ENCODE measurements around the gene SLC13A3. TPM values are rescaled to one million over a fixed set of nuclear protein-coding genes. Genes with fewer than 3 reads are reported as not detected.

Gene SLC13A3
- total and polyA plus RNA-seq, 4 donors = 8.8 to 303 (median 51.6) TPM

- no peak overlapping the region for H3K27ac ChIP-seq (ENCODE audit: low read depth, low read length)
- no peak overlapping the region for H3K4me3 ChIP-seq (ENCODE audit: low read depth, low read length)
- no peaks in the 10 kb centered on the region for H3K27me3 ChIP-seq (ENCODE audit: control insufficient read depth, insufficient read depth, low read length)
- no peak for DNase-seq (ENCODE audit: low read depth in 4 of 6, low spot score in 6 of 6)
- H3K4me1 ChIP-seq (ENCODE audit: control insufficient read depth, insufficient read depth, low read length) = peaks cover 12% of the 10 kb centered on the region
- no peaks in the 10 kb centered on the region for H3K9me3 ChIP-seq (ENCODE audit: control insufficient read depth, insufficient read depth, low read length)
- 89% methylated on average over 1 of the region's 4 CpGs for WGBS (ENCODE audit: insufficient coverage)
- H3K36me3 ChIP-seq (ENCODE audit: control insufficient read depth, insufficient read depth, low read length) = no peaks in the 10 kb centered on the region
Observed at GRCh38 chr20:46646122-46646521, 5.1 kb downstream of the SLC13A3 start.

GRCh38 chr20:46644733-46645132, 6.5 kb downstream of the SLC13A3 start:
- no CpG with 5 or more reads among the region's 1 CpG for WGBS (ENCODE audit: insufficient coverage)
- Histone ChIP-seq H3K9me3 (ENCODE audit: control insufficient read depth, insufficient read depth, low read length) (no peaks in the 10 kb centered on the region), H3K4me1 (ENCODE audit: control insufficient read depth, insufficient read depth, low read length) (peaks cover 10% of the 10 kb centered on the region), H3K4me3 (ENCODE audit: low read depth, low read length) (no peak overlapping the region), H3K36me3 (ENCODE audit: control insufficient read depth, insufficient read depth, low read length) (no peaks in the 10 kb centered on the region), H3K27ac (ENCODE audit: low read depth, low read length) (no peak overlapping the region), H3K27me3 (ENCODE audit: control insufficient read depth, insufficient read depth, low read length) (no peaks in the 10 kb centered on the region)
- DNase-seq (ENCODE audit: low read depth in 4 of 6, low spot score in 6 of 6) = no peak

- Histone ChIP-seq H3K4me3 (ENCODE audit: low read depth, low read length) (no peak overlapping the region), H3K27me3 (ENCODE audit: control insufficient read depth, insufficient read depth, low read length) (no peaks in the 10 kb centered on the region), H3K36me3 (ENCODE audit: control insufficient read depth, insufficient read depth, low read length) (no peaks in the 10 kb centered on the region), H3K4me1 (ENCODE audit: control insufficient read depth, insufficient read depth, low read length) (peaks cover 10% of the 10 kb centered on the region), H3K27ac (ENCODE audit: low read depth, low read length) (no peak overlapping the region), H3K9me3 (ENCODE audit: control insufficient read depth, insufficient read depth, low read length) (no peaks in the 10 kb centered on the region)
- no peak for DNase-seq (ENCODE audit: low read depth in 4 of 6, low spot score in 6 of 6)
- no CpG with 5 or more reads among the region's 3 CpGs for WGBS (ENCODE audit: insufficient coverage)
Observed at GRCh38 chr20:46644160-46644559, 7.1 kb downstream of the SLC13A3 start.

- H3K9me3 ChIP-seq (ENCODE audit: control insufficient read depth, insufficient read depth, low read length) = no peaks in the 10 kb centered on the region
- H3K4me3 ChIP-seq (ENCODE audit: low read depth, low read length) = no peak overlapping the region
- H3K27me3 ChIP-seq (ENCODE audit: control insufficient read depth, insufficient read depth, low read length) = no peaks in the 10 kb centered on the region
- H3K36me3 ChIP-seq (ENCODE audit: control insufficient read depth, insufficient read depth, low read length) = no peaks in the 10 kb centered on the region
- no peak overlapping the region for H3K27ac ChIP-seq (ENCODE audit: low read depth, low read length)
- DNase-seq (ENCODE audit: low read depth in 4 of 6, low spot score in 6 of 6) = no peak
- peaks cover 13% of the 10 kb centered on the region for H3K4me1 ChIP-seq (ENCODE audit: control insufficient read depth, insufficient read depth, low read length)
- 82% methylated on average over 1 of the region's 5 CpGs for WGBS (ENCODE audit: insufficient coverage)
Observed at GRCh38 chr20:46642969-46643343, 8.3 kb downstream of the SLC13A3 start.

GRCh38 chr20:46642265-46642968, 8.8 kb downstream of the SLC13A3 start:
- Histone ChIP-seq H3K4me3 (ENCODE audit: low read depth, low read length) (no peak overlapping the region), H3K27me3 (ENCODE audit: control insufficient read depth, insufficient read depth, low read length) (no peaks in the 10 kb centered on the region), H3K4me1 (ENCODE audit: control insufficient read depth, insufficient read depth, low read length) (peaks cover 16% of the 10 kb centered on the region), H3K9me3 (ENCODE audit: control insufficient read depth, insufficient read depth, low read length) (no peaks in the 10 kb centered on the region), H3K36me3 (ENCODE audit: control insufficient read depth, insufficient read depth, low read length) (no peaks in the 10 kb centered on the region), H3K27ac (ENCODE audit: low read depth, low read length) (no peak overlapping the region)
- WGBS (ENCODE audit: insufficient coverage) = 66% methylated on average over 11 of the region's 12 CpGs
- DNase-seq (ENCODE audit: low read depth in 4 of 6, low spot score in 6 of 6) = peak in 1 of 6 donors; percentile 43

GRCh38 chr20:46641424-46641823, 9.8 kb downstream of the SLC13A3 start:
- Histone ChIP-seq H3K27ac (ENCODE audit: low read depth, low read length) (no peak overlapping the region), H3K27me3 (ENCODE audit: control insufficient read depth, insufficient read depth, low read length) (no peaks in the 10 kb centered on the region), H3K9me3 (ENCODE audit: control insufficient read depth, insufficient read depth, low read length) (no peaks in the 10 kb centered on the region), H3K36me3 (ENCODE audit: control insufficient read depth, insufficient read depth, low read length) (no peaks in the 10 kb centered on the region), H3K4me1 (ENCODE audit: control insufficient read depth, insufficient read depth, low read length) (peaks cover 20% of the 10 kb centered on the region), H3K4me3 (ENCODE audit: low read depth, low read length) (no peak overlapping the region)
- DNase-seq (ENCODE audit: low read depth in 4 of 6, low spot score in 6 of 6) = no peak

- Histone ChIP-seq H3K9me3 (ENCODE audit: control insufficient read depth, insufficient read depth, low read length) (no peaks in the 10 kb centered on the region), H3K27me3 (ENCODE audit: control insufficient read depth, insufficient read depth, low read length) (no peaks in the 10 kb centered on the region), H3K36me3 (ENCODE audit: control insufficient read depth, insufficient read depth, low read length) (no peaks in the 10 kb centered on the region), H3K4me3 (ENCODE audit: low read depth, low read length) (no peak overlapping the region), H3K4me1 (ENCODE audit: control insufficient read depth, insufficient read depth, low read length) (peaks cover 20% of the 10 kb centered on the region), H3K27ac (ENCODE audit: low read depth, low read length) (no peak overlapping the region)
- DNase-seq (ENCODE audit: low read depth in 4 of 6, low spot score in 6 of 6) = peak in 1 of 6 donors; percentile 66
- 76% methylated on average over 14 of the region's 14 CpGs for WGBS (ENCODE audit: insufficient coverage)
Observed at GRCh38 chr20:46640536-46641311, 10.5 kb downstream of the SLC13A3 start.

GRCh38 chr20:46640044-46640443, 11.2 kb downstream of the SLC13A3 start:
- Histone ChIP-seq H3K9me3 (ENCODE audit: control insufficient read depth, insufficient read depth, low read length) (no peaks in the 10 kb centered on the region), H3K27me3 (ENCODE audit: control insufficient read depth, insufficient read depth, low read length) (no peaks in the 10 kb centered on the region), H3K4me1 (ENCODE audit: control insufficient read depth, insufficient read depth, low read length) (peaks cover 20% of the 10 kb centered on the region), H3K27ac (ENCODE audit: low read depth, low read length) (no peak overlapping the region), H3K36me3 (ENCODE audit: control insufficient read depth, insufficient read depth, low read length) (no peaks in the 10 kb centered on the region), H3K4me3 (ENCODE audit: low read depth, low read length) (no peak overlapping the region)
- 88% methylated on average over 6 of the region's 6 CpGs for WGBS (ENCODE audit: insufficient coverage)
- no peak for DNase-seq (ENCODE audit: low read depth in 4 of 6, low spot score in 6 of 6)

- no peak overlapping the region for H3K27ac ChIP-seq (ENCODE audit: low read depth, low read length)
- no peaks in the 10 kb centered on the region for H3K36me3 ChIP-seq (ENCODE audit: control insufficient read depth, insufficient read depth, low read length)
- no peak overlapping the region for H3K4me3 ChIP-seq (ENCODE audit: low read depth, low read length)
- H3K27me3 ChIP-seq (ENCODE audit: control insufficient read depth, insufficient read depth, low read length) = no peaks in the 10 kb centered on the region
- H3K4me1 ChIP-seq (ENCODE audit: control insufficient read depth, insufficient read depth, low read length) = peaks cover 20% of the 10 kb centered on the region
- WGBS (ENCODE audit: insufficient coverage) = 100% methylated on average over 2 of the region's 3 CpGs
- no peak for DNase-seq (ENCODE audit: low read depth in 4 of 6, low spot score in 6 of 6)
- no peaks in the 10 kb centered on the region for H3K9me3 ChIP-seq (ENCODE audit: control insufficient read depth, insufficient read depth, low read length)
Observed at GRCh38 chr20:46639587-46639986, 11.7 kb downstream of the SLC13A3 start.

GRCh38 chr20:46638898-46639274, 12.4 kb downstream of the SLC13A3 start:
- Histone ChIP-seq H3K4me1 (ENCODE audit: control insufficient read depth, insufficient read depth, low read length) (peaks cover 20% of the 10 kb centered on the region), H3K36me3 (ENCODE audit: control insufficient read depth, insufficient read depth, low read length) (no peaks in the 10 kb centered on the region), H3K9me3 (ENCODE audit: control insufficient read depth, insufficient read depth, low read length) (no peaks in the 10 kb centered on the region), H3K27me3 (ENCODE audit: control insufficient read depth, insufficient read depth, low read length) (no peaks in the 10 kb centered on the region), H3K27ac (ENCODE audit: low read depth, low read length) (no peak overlapping the region), H3K4me3 (ENCODE audit: low read depth, low read length) (no peak overlapping the region)
- 100% methylated on average over 1 of the region's 4 CpGs for WGBS (ENCODE audit: insufficient coverage)
- DNase-seq (ENCODE audit: low read depth in 4 of 6, low spot score in 6 of 6) = no peak

Measured in spinal cord (tissue), 10 donors.